ENCODE data around the gene PTPN3. TPM values are rescaled to one million over a fixed set of nuclear protein-coding genes. Genes with fewer than 3 reads are reported as not detected.
"Not testable (repeated sequence)": the region's sequence is repeated elsewhere in the genome, so short reads cannot be mapped to it uniquely, and the experiment has no call there.

PTPN3 gene
- total and polyA plus RNA-seq, 4 donors, result 4.3 to 22.9 (median 9.4) TPM

GRCh38 chr9:109381011-109381729 is 116.9 kb downstream of the PTPN3 start:
- Histone ChIP-seq H3K36me3 (ENCODE audit: control insufficient read depth in 1 of 2, insufficient read depth in 2 of 2, low read length in 1 of 2) (peaks cover 25 to 29% of the 10 kb centered on the region in 2 donors), H3K27ac (ENCODE audit: low read depth in 1 of 2, low read length in 2 of 2) (no peak overlapping the region), H3K4me1 (ENCODE audit: control insufficient read depth in 1 of 2, insufficient read depth in 2 of 2, low read length in 2 of 2) (no peaks in the 10 kb centered on the region), H3K9me3 (ENCODE audit: control insufficient read depth, low read length) (no peaks in the 10 kb centered on the region), H3K27me3 (ENCODE audit: control insufficient read depth in 1 of 2, insufficient read depth in 2 of 2, low read length in 1 of 2) (no peaks in the 10 kb centered on the region), H3K4me3 (ENCODE audit: low read length in 2 of 2) (no peak overlapping the region)
- 88 to 92% methylated on average over 13 of the region's 13 CpGs for WGBS, 2 donors
- intact Hi-C loops (cut with DNase I), result no loop called here
- DNase-seq, result no peak
- ATAC-seq (ENCODE audit: low FRiP score), result no peak

DNA sequence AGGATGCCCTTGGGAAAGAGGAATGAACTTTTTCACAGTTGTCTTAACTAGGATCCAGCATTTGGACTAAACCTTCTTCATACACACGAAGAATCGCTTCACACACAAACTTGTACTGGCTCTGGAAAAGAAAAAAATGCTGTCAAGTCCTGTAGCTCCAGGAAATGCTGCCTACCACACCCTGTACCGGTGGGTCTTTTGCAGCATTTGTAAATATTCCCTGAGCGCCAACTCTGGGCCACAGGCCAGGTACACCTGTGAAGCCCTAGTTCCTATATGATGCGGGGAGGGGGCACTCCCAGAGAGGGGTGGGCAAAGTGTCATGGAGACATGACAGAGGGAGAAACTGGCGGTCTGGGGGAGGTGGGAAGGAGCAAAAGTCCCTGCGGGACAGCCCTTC is 118.6 kb downstream of the PTPN3 start:
- WGBS, 2 donors, result 94 to 95% methylated on average over 7 of the region's 7 CpGs
- Histone ChIP-seq H3K4me3 (ENCODE audit: low read length in 2 of 2) (no peak overlapping the region), H3K4me1 (ENCODE audit: control insufficient read depth in 1 of 2, insufficient read depth in 2 of 2, low read length in 2 of 2) (no peaks in the 10 kb centered on the region), H3K36me3 (ENCODE audit: control insufficient read depth in 1 of 2, insufficient read depth in 2 of 2, low read length in 1 of 2) (peaks cover 18 to 21% of the 10 kb centered on the region in 2 donors), H3K27ac (ENCODE audit: low read depth in 1 of 2, low read length in 2 of 2) (no peak overlapping the region), H3K9me3 (ENCODE audit: control insufficient read depth, low read length) (no peaks in the 10 kb centered on the region), H3K27me3 (ENCODE audit: control insufficient read depth in 1 of 2, insufficient read depth in 2 of 2, low read length in 1 of 2) (no peaks in the 10 kb centered on the region)
- ATAC-seq (ENCODE audit: low FRiP score) (no peak), DNase-seq (no peak)
- intact Hi-C loops (cut with DNase I), result no loop called here

DNA sequence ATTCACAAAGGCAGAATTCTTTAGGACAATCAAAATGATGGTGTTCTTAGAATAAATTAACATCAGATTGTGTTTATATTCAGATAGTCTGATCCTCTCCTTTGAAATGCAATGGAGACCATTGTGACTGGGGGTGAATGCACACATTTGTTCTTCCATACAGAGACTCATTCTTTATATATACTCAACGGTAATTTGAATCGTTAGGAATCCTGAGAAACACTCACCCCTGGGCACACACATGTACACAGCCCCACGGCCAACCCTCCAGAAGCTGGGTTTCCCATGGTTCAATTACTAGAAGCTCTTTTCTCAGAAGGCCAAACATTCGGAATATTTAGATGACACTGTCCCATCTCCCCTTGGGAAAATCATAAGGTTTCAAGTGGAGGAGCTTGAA is 119.8 kb downstream of the PTPN3 start:
- DNase-seq (no peak), ATAC-seq (ENCODE audit: low FRiP score) (no peak)
- Histone ChIP-seq H3K4me3 (ENCODE audit: low read length in 2 of 2) (no peak overlapping the region), H3K4me1 (ENCODE audit: control insufficient read depth in 1 of 2, insufficient read depth in 2 of 2, low read length in 2 of 2) (no peaks in the 10 kb centered on the region), H3K27me3 (ENCODE audit: control insufficient read depth in 1 of 2, insufficient read depth in 2 of 2, low read length in 1 of 2) (no peaks in the 10 kb centered on the region), H3K36me3 (ENCODE audit: control insufficient read depth in 1 of 2, insufficient read depth in 2 of 2, low read length in 1 of 2) (peaks cover 15 to 18% of the 10 kb centered on the region in 2 donors), H3K9me3 (ENCODE audit: control insufficient read depth, low read length) (no peaks in the 10 kb centered on the region), H3K27ac (ENCODE audit: low read depth in 1 of 2, low read length in 2 of 2) (no peak overlapping the region)
- WGBS, 2 donors, result 90 to 94% methylated on average over 4 of the region's 4 CpGs
- intact Hi-C loops (cut with DNase I), result no loop called here

DNA sequence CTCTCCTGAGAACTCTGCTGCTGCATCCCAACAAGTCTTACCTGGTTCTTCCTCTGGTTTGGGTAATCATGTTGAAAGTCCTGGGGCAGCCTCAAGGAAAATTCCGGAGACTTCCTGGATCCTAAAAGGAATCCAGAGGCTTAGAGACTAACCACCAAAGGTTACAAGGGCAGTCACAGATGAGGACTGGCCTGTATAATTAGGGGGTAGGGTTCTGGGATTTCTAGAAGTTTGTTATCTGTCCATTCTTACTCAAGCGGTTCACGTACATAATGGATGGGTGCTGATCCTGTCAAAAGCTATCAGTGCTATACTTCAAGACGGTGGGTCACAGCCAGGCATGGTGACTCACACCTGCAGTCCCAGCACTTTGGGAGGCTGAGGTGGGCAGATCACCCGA is 125.9 kb downstream of the PTPN3 start:
- WGBS, 2 donors, result 74 to 77% methylated on average over 5 of the region's 5 CpGs

GRCh38 chr9:109371374-109371773 is 126.7 kb downstream of the PTPN3 start:
- ATAC-seq (ENCODE audit: low FRiP score) (no peak), DNase-seq (no peak)
- H3K27me3 ChIP-seq (ENCODE audit: control insufficient read depth in 1 of 2, insufficient read depth in 2 of 2, low read length in 1 of 2), result no peaks in the 10 kb centered on the region
- 88 to 90% methylated on average over 1 of the region's 1 CpG for WGBS, 2 donors
- no peaks in the 10 kb centered on the region for H3K36me3 ChIP-seq (ENCODE audit: control insufficient read depth in 1 of 2, insufficient read depth in 2 of 2, low read length in 1 of 2)
- H3K4me3 ChIP-seq (ENCODE audit: low read length in 2 of 2), result no peak overlapping the region
- intact Hi-C loops (cut with DNase I), result no loop called here
- H3K4me1 ChIP-seq (ENCODE audit: control insufficient read depth in 1 of 2, insufficient read depth in 2 of 2, low read length in 2 of 2), result no peaks in the 10 kb centered on the region
- no peaks in the 10 kb centered on the region for H3K9me3 ChIP-seq (ENCODE audit: control insufficient read depth, low read length)
- no peak overlapping the region for H3K27ac ChIP-seq (ENCODE audit: low read depth in 1 of 2, low read length in 2 of 2)

More for the DNA sequence above, 125.9 kb downstream of the PTPN3 start:
- no peak overlapping the region for H3K4me3 ChIP-seq (ENCODE audit: low read length in 2 of 2)
- H3K9me3 ChIP-seq (ENCODE audit: control insufficient read depth, low read length), result no peaks in the 10 kb centered on the region
- H3K4me1 ChIP-seq (ENCODE audit: control insufficient read depth in 1 of 2, insufficient read depth in 2 of 2, low read length in 2 of 2), result no peaks in the 10 kb centered on the region
- H3K27me3 ChIP-seq (ENCODE audit: control insufficient read depth in 1 of 2, insufficient read depth in 2 of 2, low read length in 1 of 2), result no peaks in the 10 kb centered on the region
- DNase-seq (no peak), ATAC-seq (ENCODE audit: low FRiP score) (no peak)
- no peak overlapping the region for H3K27ac ChIP-seq (ENCODE audit: low read depth in 1 of 2, low read length in 2 of 2)
- intact Hi-C loops (cut with DNase I), result no loop called here
- H3K36me3 ChIP-seq (ENCODE audit: control insufficient read depth in 1 of 2, insufficient read depth in 2 of 2, low read length in 1 of 2), result no peaks in the 10 kb centered on the region

DNA sequence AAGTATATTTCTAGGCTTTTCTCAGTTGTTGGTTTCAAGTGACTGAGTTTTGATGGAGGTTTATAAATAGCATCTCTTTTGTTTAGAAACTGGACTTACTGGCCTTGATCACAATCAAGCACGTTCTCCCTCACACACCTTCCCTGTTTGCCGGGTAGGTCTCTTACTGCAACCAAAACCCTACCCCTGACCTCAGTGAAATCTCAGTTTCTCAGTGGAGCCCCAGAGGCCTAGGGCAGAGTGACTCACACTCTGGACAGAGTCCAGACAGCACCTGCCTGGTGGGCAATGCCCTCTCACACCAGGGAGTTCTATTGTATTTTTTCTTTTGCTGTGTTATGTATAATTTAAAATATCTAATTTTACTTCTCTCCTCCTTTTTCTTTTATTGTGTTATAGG is 128.8 kb downstream of the PTPN3 start:
- Histone ChIP-seq H3K36me3 (ENCODE audit: control insufficient read depth in 1 of 2, insufficient read depth in 2 of 2, low read length in 1 of 2) (no peaks in the 10 kb centered on the region), H3K27me3 (ENCODE audit: control insufficient read depth in 1 of 2, insufficient read depth in 2 of 2, low read length in 1 of 2) (no peaks in the 10 kb centered on the region), H3K4me1 (ENCODE audit: control insufficient read depth in 1 of 2, insufficient read depth in 2 of 2, low read length in 2 of 2) (no peaks in the 10 kb centered on the region), H3K27ac (ENCODE audit: low read depth in 1 of 2, low read length in 2 of 2) (no peak overlapping the region), H3K9me3 (ENCODE audit: control insufficient read depth, low read length) (no peaks in the 10 kb centered on the region), H3K4me3 (ENCODE audit: low read length in 2 of 2) (no peak overlapping the region)
- 55 to 63% methylated on average over 2 of the region's 2 CpGs for WGBS, 2 donors
- no peak for ATAC-seq (ENCODE audit: low FRiP score)
- DNase-seq, result no peak
- intact Hi-C loops (cut with DNase I), result no loop called here

DNA sequence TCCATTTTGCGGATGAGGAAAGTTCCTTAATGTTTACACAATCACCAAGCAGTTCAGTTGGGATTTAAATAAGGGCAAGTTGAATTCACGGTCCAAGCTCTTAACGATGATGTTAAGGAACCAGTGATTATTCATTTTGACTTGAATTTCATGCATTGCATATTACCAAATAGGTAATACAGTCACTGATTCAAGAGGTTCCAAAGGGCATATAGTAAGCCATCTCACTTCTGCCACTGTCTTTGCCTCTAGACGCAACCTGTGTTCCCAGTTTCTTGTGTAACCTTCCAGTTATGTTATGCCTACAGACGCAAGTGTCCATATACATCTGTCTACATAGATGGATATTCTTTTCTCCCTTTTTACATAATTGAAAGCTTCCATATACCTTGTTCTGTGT is 137.3 kb downstream of the PTPN3 start:
- 75 to 82% methylated on average over 5 of the region's 5 CpGs for WGBS, 2 donors
- no peak overlapping the region for H3K27ac ChIP-seq (ENCODE audit: low read depth in 1 of 2, low read length in 2 of 2)
- intact Hi-C loops (cut with DNase I), result no loop called here
- no peaks in the 10 kb centered on the region for H3K4me1 ChIP-seq (ENCODE audit: control insufficient read depth in 1 of 2, insufficient read depth in 2 of 2, low read length in 2 of 2)
- no peak for ATAC-seq (ENCODE audit: low FRiP score)
- no peak for DNase-seq
- no peaks in the 10 kb centered on the region for H3K36me3 ChIP-seq (ENCODE audit: control insufficient read depth in 1 of 2, insufficient read depth in 2 of 2, low read length in 1 of 2)
- H3K27me3 ChIP-seq (ENCODE audit: control insufficient read depth in 1 of 2, insufficient read depth in 2 of 2, low read length in 1 of 2), result no peaks in the 10 kb centered on the region
- no peaks in the 10 kb centered on the region for H3K9me3 ChIP-seq (ENCODE audit: control insufficient read depth, low read length)
- H3K4me3 ChIP-seq (ENCODE audit: low read length in 2 of 2), result no peak overlapping the region

GRCh38 chr9:109358968-109359603 is 139.0 kb downstream of the PTPN3 start:
- intact Hi-C loops (cut with DNase I); DNase-seq; ATAC-seq (ENCODE audit: low FRiP score); H3K27ac ChIP-seq (ENCODE audit: low read depth in 1 of 2, low read length in 2 of 2); H3K9me3 ChIP-seq (ENCODE audit: control insufficient read depth, low read length); H3K36me3 ChIP-seq (ENCODE audit: control insufficient read depth in 1 of 2, insufficient read depth in 2 of 2, low read length in 1 of 2); H3K4me3 ChIP-seq (ENCODE audit: low read length in 2 of 2); H3K4me1 ChIP-seq (ENCODE audit: control insufficient read depth in 1 of 2, insufficient read depth in 2 of 2, low read length in 2 of 2); H3K27me3 ChIP-seq (ENCODE audit: control insufficient read depth in 1 of 2, insufficient read depth in 2 of 2, low read length in 1 of 2): not testable (repeated sequence)
- 88 to 90% methylated on average over 8 of the region's 8 CpGs for WGBS, 2 donors
